MM.1S (cell line): ENCODE data around the gene TEKTIP1.
"Not testable (repeated sequence)": the region's sequence is repeated elsewhere in the genome, so short reads cannot be mapped to it uniquely, and the experiment has no call there.

ENCODE experiments used
- DNase-seq: peaks from one replicate; pipeline ENCODE4 v3.0.0-alpha.2; 2015
- H2AFZ ChIP-seq: fragments of 300-600 bp; sonication (generic); 2 replicates; pipeline ENCODE4 v1.6.0; 2016; ENCODE audit warnings: antibody characterized with exemption, low read length
- H3F3A ChIP-seq: fragments of 300-600 bp; sonication (generic); 2 replicates; pipeline ENCODE4 v1.6.1; 2016; ENCODE audit warnings: mild to moderate bottlenecking, antibody characterized with exemption, low read length, moderate library complexity, mixed read lengths; ENCODE audit not compliant: insufficient read depth
- H3K27ac ChIP-seq: fragments of 300-600 bp; sonication (generic); 2 replicates; pipeline ENCODE4 v1.5.1; 2016; ENCODE audit warnings: mild to moderate bottlenecking, low read length
- H3K27me3 ChIP-seq: fragments of 300-600 bp; sonication (generic); replicated peaks from 2 replicates; pipeline ENCODE4 v1.6.0; 2016; ENCODE audit warnings: low read length; ENCODE audit not compliant: insufficient read depth
- H3K36me3 ChIP-seq: fragments of 300-600 bp; sonication (generic); replicated peaks from 2 replicates; pipeline ENCODE4 v1.6.1; 2016; ENCODE audit warnings: mild to moderate bottlenecking, low read length, mixed read lengths; ENCODE audit not compliant: insufficient read depth
- H3K4me1 ChIP-seq: fragments of 300-600 bp; sonication (generic); 2 replicates; pipeline ENCODE4 v1.6.1; 2016; ENCODE audit warnings: low read length, mixed read lengths
- H3K4me2 ChIP-seq: fragments of 300-600 bp; sonication (generic); 2 replicates; pipeline ENCODE4 v1.6.0; 2016; ENCODE audit warnings: low read depth, low read length
- H3K4me3 ChIP-seq: fragments of 300-600 bp; sonication (generic); 2 replicates; pipeline ENCODE4 v1.5.1; 2016; ENCODE audit warnings: low read length, mixed read lengths
- H3K79me2 ChIP-seq: fragments of 300-600 bp; sonication (generic); 2 replicates; pipeline ENCODE4 v1.6.1; 2016; ENCODE audit warnings: mixed run types, low read length, mixed read lengths
- H3K9ac ChIP-seq: fragments of 300-600 bp; sonication (generic); 2 replicates; pipeline ENCODE4 v1.6.1; 2016; ENCODE audit warnings: low read length, mixed read lengths
- H3K9me2 ChIP-seq: fragments of 300-600 bp; sonication (generic); replicated peaks from 2 replicates; pipeline ENCODE4 v1.6.1; 2016; ENCODE audit warnings: mild to moderate bottlenecking, low read length, mixed read lengths; ENCODE audit not compliant: insufficient read depth
- H3K9me3 ChIP-seq: fragments of 300-600 bp; sonication (generic); replicated peaks from 2 replicates; pipeline ENCODE4 v1.6.1; 2016; ENCODE audit warnings: mild to moderate bottlenecking, low read length, mixed read lengths; ENCODE audit not compliant: insufficient read depth
- H4K20me1 ChIP-seq: fragments of 300-600 bp; sonication (generic); 2 replicates; pipeline ENCODE4 v1.6.1; 2016; ENCODE audit warnings: mild to moderate bottlenecking, low read length, moderate library complexity, mixed read lengths; ENCODE audit not compliant: insufficient read depth
- CTCF ChIP-seq: fragments of 300-600 bp; sonication (generic); IDR thresholded peaks from 2 replicates; pipeline ENCODE4 v1.5.1; 2016; ENCODE audit warnings: antibody characterized with exemption, low read length, mixed read lengths
- EZH2 ChIP-seq: fragments of 300-600 bp; sonication (generic); optimal IDR thresholded peaks from 2 replicates; pipeline ENCODE3; 2017; ENCODE audit warnings: low read depth, mild to moderate bottlenecking, antibody characterized with exemption, low read length, mixed read lengths
- EZH2phosphoT487 ChIP-seq: fragments of 300-600 bp; sonication (generic); IDR thresholded peaks from 2 replicates; pipeline ENCODE4 v1.6.1; 2018; ENCODE audit warnings: antibody characterized with exemption, low read length

Gene TEKTIP1

GRCh38 chr19:3528539-3529211, 10.3 kb upstream of the TEKTIP1 start:
- Histone ChIP-seq H3K9ac (no peak overlapping the region), H3K36me3 (no peaks in the 10 kb centered on the region), H3K9me2 (no peaks in the 10 kb centered on the region), H3F3A (no peaks in the 10 kb centered on the region), H3K4me1 (no peaks in the 10 kb centered on the region), H3K9me3 (no peaks in the 10 kb centered on the region), H3K79me2 (no peaks in the 10 kb centered on the region), H3K27me3 (no peaks in the 10 kb centered on the region), H3K27ac (no peak overlapping the region), H3K4me2 (no peak overlapping the region), H4K20me1 (no peaks in the 10 kb centered on the region), H2AFZ (no peak overlapping the region), H3K4me3 (no peak overlapping the region)
- DNase-seq = no peak
- no peak for TF ChIP-seq EZH2phosphoT487
- no peak for TF ChIP-seq CTCF
- no peak for TF ChIP-seq EZH2

- not testable (repeated sequence) for H3K27ac ChIP-seq, H3K4me2 ChIP-seq, H3K4me3 ChIP-seq, H3K9me3 ChIP-seq, H3K9ac ChIP-seq, H2AFZ ChIP-seq, H3K4me1 ChIP-seq, H3K79me2 ChIP-seq, H3K36me3 ChIP-seq, H4K20me1 ChIP-seq, DNase-seq, H3K9me2 ChIP-seq, H3F3A ChIP-seq, H3K27me3 ChIP-seq
These were observed 9.7 kb upstream of the TEKTIP1 start for GRCh38 chr19:3529299-3529698.

GRCh38 chr19:3530389-3530788, 8.6 kb upstream of the TEKTIP1 start:
- TF ChIP-seq EZH2phosphoT487 = no peak
- TF ChIP-seq EZH2 = no peak
- no peak for TF ChIP-seq CTCF
- H4K20me1 ChIP-seq = no peaks in the 10 kb centered on the region
- no peak overlapping the region for H3K4me3 ChIP-seq
- no peak for DNase-seq
- no peak overlapping the region for H3K9ac ChIP-seq
- no peaks in the 10 kb centered on the region for H3F3A ChIP-seq
- H3K27ac ChIP-seq = no peak overlapping the region
- no peak overlapping the region for H3K4me2 ChIP-seq
- H3K79me2 ChIP-seq = no peaks in the 10 kb centered on the region
- H3K4me1 ChIP-seq = no peaks in the 10 kb centered on the region
- no peaks in the 10 kb centered on the region for H3K27me3 ChIP-seq
- H3K9me2 ChIP-seq = no peaks in the 10 kb centered on the region
- H3K36me3 ChIP-seq = no peaks in the 10 kb centered on the region
- H2AFZ ChIP-seq = no peak overlapping the region
- no peaks in the 10 kb centered on the region for H3K9me3 ChIP-seq

- Histone ChIP-seq H3K27me3 (no peaks in the 10 kb centered on the region), H3K4me3 (no peak overlapping the region), H4K20me1 (no peaks in the 10 kb centered on the region), H3K9me2 (no peaks in the 10 kb centered on the region), H3K36me3 (no peaks in the 10 kb centered on the region), H3F3A (no peaks in the 10 kb centered on the region), H3K79me2 (no peaks in the 10 kb centered on the region), H3K4me2 (no peak overlapping the region), H3K9ac (no peak overlapping the region), H2AFZ (no peak overlapping the region), H3K4me1 (no peaks in the 10 kb centered on the region), H3K27ac (no peak overlapping the region), H3K9me3 (no peaks in the 10 kb centered on the region)
- TF ChIP-seq EZH2 (no peak), EZH2phosphoT487 (no peak), CTCF (no peak)
- no peak for DNase-seq
These were observed 7.3 kb upstream of the TEKTIP1 start for GRCh38 chr19:3531716-3532115.
